ENCODE data around the gene B3GAT3.
"Not testable (repeated sequence)": the region's sequence is repeated elsewhere in the genome, so short reads cannot be mapped to it uniquely, and the experiment has no call there.

The B3GAT3 gene

GRCh38 chr11:62665075-62665598 is 43.4 kb upstream of the B3GAT3 start, which contains the start of the genes C11orf98 and CSKMT:
C11orf98 (minus strand) TSS chr11:62665210; CDS start chr11:62665169, 41 bp downstream.
CSKMT (plus strand) TSS chr11:62665312; CDS start chr11:62665880, 568 bp downstream.
- in situ Hi-C loops (cut with MboI; ENCODE audit: low pct_unique_long_range_greater_than_20kb, low sequenced_read_pairs, unreplicated experiment), result no loop called here
- peak; percentile 94 for DNase-seq (ENCODE audit: low spot score)
- no peak for TF ChIP-seq CTCF (IDR thresholded peaks at IDR 0.05; ENCODE audit: extremely low read depth, insufficient read depth, missing control alignments)

GRCh38 chr11:62664405-62665074 is 42.8 kb upstream of the B3GAT3 start:
- DNase-seq (ENCODE audit: low spot score), result peak; percentile 74
- TF ChIP-seq CTCF (IDR thresholded peaks at IDR 0.05; ENCODE audit: extremely low read depth, insufficient read depth, missing control alignments), result no peak
- in situ Hi-C loops (cut with MboI; ENCODE audit: low pct_unique_long_range_greater_than_20kb, low sequenced_read_pairs, unreplicated experiment), result no loop called here

- in situ Hi-C loops (cut with MboI; ENCODE audit: low pct_unique_long_range_greater_than_20kb, low sequenced_read_pairs, unreplicated experiment), result no loop called here
- DNase-seq (ENCODE audit: low spot score), result no peak
- no peak for TF ChIP-seq CTCF (IDR thresholded peaks at IDR 0.05; ENCODE audit: extremely low read depth, insufficient read depth, missing control alignments)
These were observed 35.1 kb upstream of the B3GAT3 start for GRCh38 chr11:62656796-62657429.

- no peak for DNase-seq (ENCODE audit: low spot score)
- in situ Hi-C loops (cut with MboI; ENCODE audit: low pct_unique_long_range_greater_than_20kb, low sequenced_read_pairs, unreplicated experiment), result no loop called here
- no peak for TF ChIP-seq CTCF (IDR thresholded peaks at IDR 0.05; ENCODE audit: extremely low read depth, insufficient read depth, missing control alignments)
These were observed 32.5 kb upstream of the B3GAT3 start for GRCh38 chr11:62654297-62654696.

- in situ Hi-C loops (cut with MboI; ENCODE audit: low pct_unique_long_range_greater_than_20kb, low sequenced_read_pairs, unreplicated experiment), result no loop called here
- TF ChIP-seq CTCF (IDR thresholded peaks at IDR 0.05; ENCODE audit: extremely low read depth, insufficient read depth, missing control alignments), result no peak
These were observed 30.6 kb upstream of the B3GAT3 start for GRCh38 chr11:62652161-62653006.

GRCh38 chr11:62650283-62650682 is 28.5 kb upstream of the B3GAT3 start:
- in situ Hi-C loops (cut with MboI; ENCODE audit: low pct_unique_long_range_greater_than_20kb, low sequenced_read_pairs, unreplicated experiment); DNase-seq (ENCODE audit: low spot score): not testable (repeated sequence)

More at GRCh38 chr11:62652161-62653006, 30.6 kb upstream of the B3GAT3 start:
- DNase-seq (ENCODE audit: low spot score), result no peak

Data from GM13977 (cell line).